Ectodermal cell (in vitro differentiated cells): ENCODE results near the gene ALG12.

Source experiments
- H3K27ac ChIP-seq: 2 replicates; pipeline ENCODE4 v1.7.0; 2013; ENCODE audit warnings: mild to moderate bottlenecking, low read depth, low read length; ENCODE audit not compliant: insufficient read depth, poor library complexity, severe bottlenecking
- H3K27me3 ChIP-seq: 2 replicates; pipeline ENCODE4 v1.7.0; 2013; ENCODE audit warnings: mild to moderate bottlenecking, low read length; ENCODE audit not compliant: insufficient read depth, control insufficient read depth, poor library complexity, severe bottlenecking
- H3K36me3 ChIP-seq: one replicate; pipeline ENCODE4 v1.7.0; 2013; ENCODE audit warnings: low read length; ENCODE audit not compliant: control insufficient read depth, insufficient read depth
- H3K4me1 ChIP-seq: one replicate; pipeline ENCODE4 v1.7.0; 2013; ENCODE audit warnings: low read length; ENCODE audit not compliant: control insufficient read depth, insufficient read depth
- H3K4me3 ChIP-seq: 2 replicates; pipeline ENCODE4 v1.7.0; 2013; ENCODE audit warnings: low read depth, low read length, control low read depth; ENCODE audit not compliant: insufficient read depth
- H3K9me3 ChIP-seq: 2 replicates; pipeline ENCODE4 v1.7.0; 2013; ENCODE audit warnings: mild to moderate bottlenecking, low read length, moderate library complexity; ENCODE audit not compliant: control insufficient read depth
- WGBS, 2 experiments: methylation state at CpG; one replicate each; pipeline ENCODE4 v1.1.7; 2013; ENCODE audit warnings: missing lambda C conversion rate in 2 of 2; 5-methylcytosine and 5-hydroxymethylcytosine counted together

The ALG12 gene

GRCh38 chr22:49944399-49944891 lies 26.2 kb upstream of the ALG12 start:
- no peak overlapping the region for H3K4me3 ChIP-seq
- WGBS, 2 experiments: 95 to 96% methylated on average over 13 of the region's 13 CpGs
- H3K27ac ChIP-seq: no peak overlapping the region
- no peaks in the 10 kb centered on the region for H3K36me3 ChIP-seq
- no peaks in the 10 kb centered on the region for H3K9me3 ChIP-seq
- H3K4me1 ChIP-seq: peaks cover 10% of the 10 kb centered on the region
- no peaks in the 10 kb centered on the region for H3K27me3 ChIP-seq

GRCh38 chr22:49943771-49944398 lies 25.6 kb upstream of the ALG12 start:
- H3K27ac ChIP-seq: no peak overlapping the region
- WGBS, 2 experiments: 92 to 93% methylated on average over 25 of the region's 25 CpGs
- peaks cover 8% of the 10 kb centered on the region for H3K4me1 ChIP-seq
- no peak overlapping the region for H3K4me3 ChIP-seq
- H3K36me3 ChIP-seq: no peaks in the 10 kb centered on the region
- H3K9me3 ChIP-seq: no peaks in the 10 kb centered on the region
- H3K27me3 ChIP-seq: no peaks in the 10 kb centered on the region

GRCh38 chr22:49943405-49943765 lies 25.1 kb upstream of the ALG12 start:
- Histone ChIP-seq H3K4me3 (no peak overlapping the region), H3K4me1 (peaks cover 7% of the 10 kb centered on the region), H3K27me3 (no peaks in the 10 kb centered on the region), H3K27ac (no peak overlapping the region), H3K9me3 (no peaks in the 10 kb centered on the region), H3K36me3 (no peaks in the 10 kb centered on the region)
- 79 to 81% methylated on average over 11 of the region's 11 CpGs for WGBS, 2 experiments

DNA sequence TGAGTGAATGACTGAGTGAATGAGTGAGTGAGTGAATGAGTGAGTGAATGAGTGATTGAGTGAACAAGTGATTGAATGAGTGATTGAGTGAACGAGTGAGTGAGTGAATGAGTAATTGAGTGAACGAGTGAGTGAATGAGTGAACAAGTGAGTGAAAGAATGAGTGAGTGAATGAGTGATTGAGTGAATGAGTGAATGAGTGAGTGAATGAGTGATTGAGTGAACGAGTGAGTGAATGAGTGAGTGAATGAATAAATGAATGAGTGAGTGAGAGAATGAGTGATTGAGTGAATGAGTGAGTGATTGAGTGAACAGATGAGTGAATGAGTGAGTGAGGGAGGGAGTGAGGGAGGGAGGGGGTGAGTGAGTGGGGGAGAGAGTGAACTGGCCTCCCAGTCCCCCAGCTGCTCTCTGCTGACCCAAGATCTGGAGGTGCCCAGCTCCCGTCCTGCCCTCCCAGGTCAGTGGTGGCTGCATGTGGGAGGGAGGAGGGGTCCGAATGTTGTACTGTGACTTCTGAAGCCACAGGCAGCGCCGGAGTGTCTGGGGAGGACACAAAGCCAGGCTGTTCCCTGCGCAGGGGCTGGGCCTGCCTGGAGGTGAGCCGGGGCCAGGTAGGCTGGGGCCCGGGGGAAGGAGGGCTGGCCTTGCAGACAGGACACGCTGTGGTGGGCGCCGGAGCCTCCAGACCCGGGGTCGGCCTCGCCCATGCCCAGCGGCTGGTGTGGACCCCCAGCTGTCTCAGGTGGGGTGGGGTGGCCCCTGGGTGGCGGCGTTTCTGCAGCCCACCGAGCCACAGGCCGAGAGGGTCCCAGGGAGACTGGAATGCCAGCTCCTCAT lies 24.5 kb upstream of the ALG12 start:
- 89 to 90% methylated on average over 21 of the region's 21 CpGs for WGBS, 2 experiments
- no peak overlapping the region for H3K27ac ChIP-seq

DNA sequence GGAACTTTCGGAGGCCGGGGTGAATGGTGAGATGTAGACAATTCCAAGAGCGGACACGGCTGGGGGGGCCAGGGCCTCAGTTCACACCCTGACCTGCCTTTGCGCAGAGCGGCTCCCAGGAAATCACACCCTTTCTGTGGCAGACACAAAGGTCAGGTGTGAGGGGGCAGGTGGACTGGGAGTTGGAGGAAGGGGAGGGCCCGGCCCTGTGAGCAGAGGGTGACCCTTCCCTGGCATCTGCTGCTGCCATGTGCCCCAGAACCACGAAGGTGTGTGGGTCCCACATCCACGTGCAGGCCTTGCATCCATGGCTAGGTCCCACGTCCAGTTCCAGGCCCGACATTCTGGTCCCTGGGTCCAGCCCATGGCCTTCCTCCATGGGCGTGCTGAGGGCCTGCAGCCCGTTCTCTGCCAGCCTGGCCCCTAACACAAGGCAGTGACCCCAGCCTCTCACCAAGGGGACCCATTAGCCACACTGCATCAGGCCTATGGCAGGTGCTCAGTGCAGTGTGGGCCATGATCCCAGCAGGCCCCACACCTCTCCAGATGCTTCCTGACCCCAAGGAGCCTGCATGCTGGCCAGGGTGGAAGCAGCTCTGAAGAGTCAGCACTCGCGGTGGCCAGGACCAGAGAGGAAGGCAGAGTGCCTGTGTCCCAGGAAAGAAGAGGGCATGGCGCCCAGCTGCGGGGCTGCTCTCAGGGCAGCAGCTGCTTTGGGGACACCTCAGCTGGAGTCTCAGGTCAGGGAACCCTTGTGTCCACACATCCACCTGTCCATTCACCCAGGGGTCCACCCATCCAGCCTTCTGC lies 23.5 kb upstream of the ALG12 start:
- Histone ChIP-seq H3K9me3 (no peaks in the 10 kb centered on the region), H3K36me3 (no peaks in the 10 kb centered on the region), H3K4me3 (no peak overlapping the region), H3K27ac (no peak overlapping the region), H3K4me1 (no peaks in the 10 kb centered on the region), H3K27me3 (peaks cover 1% of the 10 kb centered on the region)
- WGBS, 2 experiments: 95% methylated on average over 17 of the region's 17 CpGs

More for the DNA sequence above, 24.5 kb upstream of the ALG12 start:
- H3K36me3 ChIP-seq: no peaks in the 10 kb centered on the region
- no peaks in the 10 kb centered on the region for H3K27me3 ChIP-seq
- H3K9me3 ChIP-seq: no peaks in the 10 kb centered on the region
- peaks cover 7% of the 10 kb centered on the region for H3K4me1 ChIP-seq
- H3K4me3 ChIP-seq: no peak overlapping the region

DNA sequence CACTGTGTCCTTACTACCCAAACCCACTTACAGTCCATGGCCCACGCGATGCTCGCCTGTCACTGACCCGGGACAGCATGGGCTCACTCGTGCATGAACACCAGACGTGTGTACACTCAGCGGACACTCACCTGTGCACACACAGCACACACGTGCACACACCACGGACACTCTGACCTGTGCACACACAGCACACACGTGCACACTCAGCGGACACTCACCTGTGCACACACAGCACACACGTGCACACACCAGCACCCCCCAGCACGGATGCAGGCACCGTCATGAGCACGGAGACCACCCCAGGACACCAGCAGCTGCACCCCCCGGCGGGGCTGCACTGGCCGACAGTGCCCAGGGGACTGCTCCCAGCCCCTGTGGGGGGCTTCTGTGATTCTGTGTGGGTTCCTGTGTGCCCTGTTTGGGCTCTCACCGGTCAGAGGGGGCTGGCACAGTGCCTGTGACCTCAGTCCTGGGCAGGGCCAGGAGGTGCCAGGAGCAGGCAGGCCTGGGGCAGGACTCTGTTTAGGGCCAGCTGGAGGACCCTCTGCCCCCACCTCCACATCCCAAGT lies 20.4 kb upstream of the ALG12 start:
- Histone ChIP-seq H3K27ac (no peak overlapping the region), H3K4me3 (no peak overlapping the region), H3K4me1 (peaks cover 4% of the 10 kb centered on the region), H3K36me3 (no peaks in the 10 kb centered on the region), H3K9me3 (no peaks in the 10 kb centered on the region), H3K27me3 (peaks cover 15% of the 10 kb centered on the region)
- 95% methylated on average over 19 of the region's 19 CpGs for WGBS, 2 experiments

DNA sequence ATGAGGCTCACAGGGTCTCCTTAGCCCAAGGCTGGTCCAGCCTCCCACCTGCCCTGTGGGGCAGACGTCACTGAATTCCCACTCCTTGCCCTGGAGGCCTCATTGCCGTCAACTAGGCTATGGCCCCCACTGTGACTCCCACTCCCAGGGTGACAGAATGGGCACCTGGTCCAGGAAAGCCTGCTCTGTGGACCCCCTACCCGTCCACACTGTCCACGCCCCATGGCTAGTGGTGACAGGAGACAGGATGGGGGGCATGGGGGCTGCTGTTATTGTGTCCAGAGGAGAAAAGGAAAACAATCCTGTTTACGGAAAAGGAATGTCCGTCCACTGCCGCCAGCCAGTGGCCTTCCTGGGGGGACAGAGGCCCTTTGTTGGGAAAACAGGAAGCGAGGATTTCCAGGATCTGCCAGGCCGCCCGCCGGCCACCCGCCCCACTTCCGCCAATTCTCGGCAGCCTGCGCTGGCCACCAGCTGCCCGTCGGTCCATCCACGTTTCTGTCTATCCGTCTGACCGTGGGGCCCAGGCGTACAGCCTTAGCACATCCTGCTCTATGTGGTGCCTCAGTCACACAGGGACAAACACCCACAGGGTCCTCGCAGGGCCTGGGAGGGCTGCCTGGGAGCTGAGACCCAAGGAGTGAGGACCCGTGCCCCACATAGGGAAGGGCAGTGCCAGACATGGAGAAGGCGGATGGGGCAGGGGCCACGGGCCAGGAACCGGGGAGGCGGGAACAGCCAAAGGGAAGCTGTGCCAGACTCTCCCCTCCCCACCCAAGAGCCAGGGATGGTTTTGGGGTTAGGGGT lies 19.7 kb upstream of the ALG12 start:
- 90% methylated on average over 27 of the region's 27 CpGs for WGBS, 2 experiments
- Histone ChIP-seq H3K27me3 (peaks cover 15% of the 10 kb centered on the region), H3K36me3 (no peaks in the 10 kb centered on the region), H3K9me3 (no peaks in the 10 kb centered on the region), H3K4me3 (no peak overlapping the region), H3K4me1 (peaks cover 4% of the 10 kb centered on the region), H3K27ac (no peak overlapping the region)

GRCh38 chr22:49936973-49937757 lies 18.9 kb upstream of the ALG12 start:
- Histone ChIP-seq H3K4me3 (no peak overlapping the region), H3K36me3 (no peaks in the 10 kb centered on the region), H3K9me3 (no peaks in the 10 kb centered on the region), H3K4me1 (peaks cover 4% of the 10 kb centered on the region), H3K27ac (no peak overlapping the region), H3K27me3 (peaks cover 15% of the 10 kb centered on the region)
- 83 to 86% methylated on average over 21 of the region's 21 CpGs for WGBS, 2 experiments
